Breast epithelium (tissue), 4 donors: Measurements from ENCODE around the gene C19orf53. TPM values are rescaled to one million over a fixed set of nuclear protein-coding genes. Genes with fewer than 3 reads are reported as not detected.

Experiments
- DNase-seq, 2 donors: peaks; one replicate each; pipeline ENCODE4 v3.0.0-alpha.2; 2019; ENCODE audit warnings: low spot score in 2 of 2
- H3K27ac ChIP-seq, 2 donors: fragments of 200-600 bp; sonication (generic) in 1 of 2; one replicate each; pipeline ENCODE4 v1.5.1; 2016 to 2019; ENCODE audit warnings: mild to moderate bottlenecking in 1 of 2
- H3K27me3 ChIP-seq, 2 donors: fragments of 200-600 bp; sonication (generic) in 1 of 2; one replicate each; pipeline versions ENCODE4 v1.5.1 to v1.6.0; 2017 to 2019; ENCODE audit warnings: control low read depth in 1 of 2, mild to moderate bottlenecking in 1 of 2
- H3K36me3 ChIP-seq: fragments of 200-600 bp; one replicate; pipeline ENCODE4 v1.5.1; 2019
- H3K4me1 ChIP-seq, 2 donors: fragments of 200-600 bp; sonication (generic); one replicate each; pipeline ENCODE4 v1.5.1; 2016 to 2019; ENCODE audit warnings: control low read depth in 1 of 2
- H3K4me3 ChIP-seq, 3 donors: fragments of 200-600 bp; sonication (generic); 1 replicate in 2 of 3; 2 replicates in 1 of 3; pipeline ENCODE4 v1.5.1; 2016 to 2019; ENCODE audit warnings: mild to moderate bottlenecking in 3 of 3, moderate library complexity in 2 of 3
- H3K9me3 ChIP-seq, 2 donors: fragments of 200-600 bp; sonication (generic) in 1 of 2; one replicate each; pipeline ENCODE4 v1.5.1; 2016 to 2019; ENCODE audit warnings: control low read depth in 1 of 2
- CTCF ChIP-seq, 3 donors: fragments of 450-650 bp; IDR thresholded peaks; one replicate each; pipeline ENCODE4 v1.5.1; 2016 to 2017; ENCODE audit warnings: antibody characterized with exemption in 3 of 3, mild to moderate bottlenecking in 3 of 3, moderate library complexity in 3 of 3
- POLR2A ChIP-seq: fragments of 450-650 bp; IDR thresholded peaks from one replicate; pipeline ENCODE4 v1.6.1; 2016; ENCODE audit warnings: antibody characterized with exemption, mild to moderate bottlenecking, moderate library complexity
- POLR2AphosphoS5 ChIP-seq, 3 donors: sonication (generic); formaldehyde crosslinking; IDR thresholded peaks; one replicate each; pipeline ENCODE4 v1.6.1; 2017; ENCODE audit warnings: antibody characterized with exemption in 3 of 3
- intact Hi-C: fragments of 100-400 bp; cut with DNase I; formaldehyde crosslinking; loops from one replicate; pipeline ENCODE4 v1.15.1; 2023; ENCODE audit warnings: low total_unique reads
- total RNA-seq, 3 donors: library from RNA; depleted of rRNA; stranded (reverse); fragments of >200 nt; gene quantifications; one replicate each; pipeline ENCODE4 v1.1.0, GENCODE V29; 2016

C19orf53 gene
- total RNA-seq, 3 donors from 2014 or later, result 134 to 175 (median 137) TPM

- intact Hi-C loops, result no loop called here
- TF ChIP-seq POLR2A (no peak), POLR2AphosphoS5 (IDR thresholded peaks at IDR 0.05) (peak in 2 of 3 donors; percentile 74 to 95)
- H3K36me3 ChIP-seq, result no peaks in the 10 kb centered on the region
- no peaks in the 10 kb centered on the region for H3K27me3 ChIP-seq
- H3K27ac ChIP-seq, result peak overlapping the region; percentile 54 to 82
- H3K4me1 ChIP-seq, result no peaks in the 10 kb centered on the region
- DNase-seq, result peak in 1 of 2 donors; percentile 60
- H3K4me3 ChIP-seq, result no peak overlapping the region
- H3K9me3 ChIP-seq, result no peaks in the 10 kb centered on the region
Measured at GRCh38 chr19:13781547-13781946, 7.3 kb downstream of the C19orf53 start.

- Histone ChIP-seq H3K4me3 (no peak overlapping the region), H3K4me1 (no peaks in the 10 kb centered on the region), H3K9me3 (no peaks in the 10 kb centered on the region), H3K27ac (no peak overlapping the region), H3K36me3 (no peaks in the 10 kb centered on the region), H3K27me3 (no peaks in the 10 kb centered on the region)
- DNase-seq, result no peak
- TF ChIP-seq CTCF (IDR thresholded peaks at IDR 0.05), result no peak
- no peak for TF ChIP-seq POLR2A
- TF ChIP-seq POLR2AphosphoS5 (IDR thresholded peaks at IDR 0.05), result no peak
- intact Hi-C loops, result no loop called here
Measured at GRCh38 chr19:13782537-13782936, 8.3 kb downstream of the C19orf53 start.

GRCh38 chr19:13783565-13784500, 9.6 kb downstream of the C19orf53 start:
- no peak for TF ChIP-seq POLR2A
- no peak for TF ChIP-seq CTCF (IDR thresholded peaks at IDR 0.05)
- no peak for TF ChIP-seq POLR2AphosphoS5 (IDR thresholded peaks at IDR 0.05)
- no peak overlapping the region for H3K27ac ChIP-seq
- intact Hi-C loops, result no loop called here

GRCh38 chr19:13784731-13785452, 10.6 kb downstream of the C19orf53 start:
- DNase-seq, result peak; percentile 78 to 79
- Histone ChIP-seq H3K27ac (peak overlapping the region; percentile 66 to 81), H3K9me3 (no peaks in the 10 kb centered on the region), H3K4me3 (peak overlapping the region in 2 of 3 donors; percentile 7 to 32), H3K4me1 (no peaks in the 10 kb centered on the region), H3K27me3 (no peaks in the 10 kb centered on the region), H3K36me3 (no peaks in the 10 kb centered on the region)
- intact Hi-C loops, result no loop called here
- peak in 2 of 3 donors; percentile 23 to 50 for TF ChIP-seq POLR2AphosphoS5 (IDR thresholded peaks at IDR 0.05)
- no peak for TF ChIP-seq POLR2A
- TF ChIP-seq CTCF (IDR thresholded peaks at IDR 0.05), result peak; percentile 25 to 87 (median 58)

More at GRCh38 chr19:13783565-13784500, 9.6 kb downstream of the C19orf53 start:
- Histone ChIP-seq H3K9me3 (no peaks in the 10 kb centered on the region), H3K4me1 (no peaks in the 10 kb centered on the region), H3K27me3 (no peaks in the 10 kb centered on the region), H3K36me3 (no peaks in the 10 kb centered on the region), H3K4me3 (no peak overlapping the region)
- DNase-seq, result no peak

GRCh38 chr19:13788991-13789390, 14.7 kb downstream of the C19orf53 start:
- Histone ChIP-seq H3K9me3 (no peaks in the 10 kb centered on the region), H3K27me3 (no peaks in the 10 kb centered on the region), H3K27ac (peak overlapping the region; percentile 96), H3K36me3 (no peaks in the 10 kb centered on the region), H3K4me1 (no peaks in the 10 kb centered on the region), H3K4me3 (no peak overlapping the region)
- intact Hi-C loops, result no loop called here
- TF ChIP-seq POLR2AphosphoS5 (IDR thresholded peaks at IDR 0.05) (peak in 1 of 3 donors; percentile 33), CTCF (IDR thresholded peaks at IDR 0.05) (no peak), POLR2A (no peak)
- DNase-seq, result peak in 1 of 2 donors; percentile 59
